Stimulated activated CD8-positive, alpha-beta memory T cell treated with anti-CD3 and anti-CD28 coated beads, Interleukin-4, amount 100 ng/mL, for 1 hour (primary cell): Measurements from ENCODE around the gene TAF11L5.
"Not testable (repeated sequence)": the region's sequence is repeated elsewhere in the genome, so short reads cannot be mapped to it uniquely, and the experiment has no call there.

Experiments
- DNase-seq, 2 donors: peaks; one replicate each; pipeline ENCODE4 v3.0.0-alpha.2; 2020; ENCODE audit warnings: low read depth in 2 of 2, low spot score in 1 of 2

Gene TAF11L5

GRCh38 chr5:17524935-17525334 lies at the start of gene TAF11L5:
TAF11L5 (plus strand) TSS chr5:17525235.
- DNase-seq: not testable (repeated sequence)

GRCh38 chr5:17477043-17477442 lies 48.0 kb upstream of the TAF11L5 start:
- no peak for DNase-seq

- DNase-seq: no peak
These were observed 47.3 kb upstream of the TAF11L5 start for GRCh38 chr5:17477573-17478265.

- DNase-seq: no peak
These were observed 43.7 kb upstream of the TAF11L5 start for GRCh38 chr5:17481378-17481777.

GRCh38 chr5:17482790-17483189 lies 42.2 kb upstream of the TAF11L5 start:
- DNase-seq: no peak

GRCh38 chr5:17486464-17487173 lies 38.4 kb upstream of the TAF11L5 start:
- not testable (repeated sequence) for DNase-seq

- DNase-seq: no peak
These were observed 37.9 kb upstream of the TAF11L5 start for GRCh38 chr5:17487174-17487512.

GRCh38 chr5:17491257-17491656 lies 33.8 kb upstream of the TAF11L5 start:
- not testable (repeated sequence) for DNase-seq

- DNase-seq: no peak
These were observed 32.3 kb upstream of the TAF11L5 start for GRCh38 chr5:17492770-17493169.

- DNase-seq: no peak
These were observed 27.6 kb upstream of the TAF11L5 start for GRCh38 chr5:17497446-17497845.

GRCh38 chr5:17497931-17498330 lies 27.1 kb upstream of the TAF11L5 start, which contains the start of gene TAF11L2:
TAF11L2 (plus strand) TSS chr5:17498231.
- not testable (repeated sequence) for DNase-seq

- DNase-seq: no peak
These were observed 13.2 kb upstream of the TAF11L5 start for GRCh38 chr5:17511775-17512325.

- DNase-seq: peak in 1 of 2 donors; percentile 5
These were observed 7.5 kb upstream of the TAF11L5 start for GRCh38 chr5:17517526-17517925.

- not testable (repeated sequence) for DNase-seq
These were observed 7.0 kb upstream of the TAF11L5 start, which contains the start of gene TAF11L3 for GRCh38 chr5:17518067-17518466. TAF11L3 (plus strand) TSS chr5:17518367.

GRCh38 chr5:17519508-17519907 lies 5.5 kb upstream of the TAF11L5 start:
- DNase-seq: not testable (repeated sequence)

- DNase-seq: not testable (repeated sequence)
These were observed 3.5 kb upstream of the TAF11L5 start, which contains the start of gene TAF11L4 for GRCh38 chr5:17521501-17521900. TAF11L4 (plus strand) TSS chr5:17521801.

- not testable (repeated sequence) for DNase-seq
These were observed 1.5 kb downstream of the TAF11L5 start for GRCh38 chr5:17526504-17526903.

GRCh38 chr5:17528369-17528768 lies 3.3 kb downstream of the TAF11L5 start, which contains the start of gene TAF11L6:
TAF11L6 (plus strand) TSS chr5:17528669.
- not testable (repeated sequence) for DNase-seq
